ENCODE data around the gene ZNF776.
"Not testable (repeated sequence)": the region's sequence is repeated elsewhere in the genome, so short reads cannot be mapped to it uniquely, and the experiment has no call there.

Gene ZNF776

DNA sequence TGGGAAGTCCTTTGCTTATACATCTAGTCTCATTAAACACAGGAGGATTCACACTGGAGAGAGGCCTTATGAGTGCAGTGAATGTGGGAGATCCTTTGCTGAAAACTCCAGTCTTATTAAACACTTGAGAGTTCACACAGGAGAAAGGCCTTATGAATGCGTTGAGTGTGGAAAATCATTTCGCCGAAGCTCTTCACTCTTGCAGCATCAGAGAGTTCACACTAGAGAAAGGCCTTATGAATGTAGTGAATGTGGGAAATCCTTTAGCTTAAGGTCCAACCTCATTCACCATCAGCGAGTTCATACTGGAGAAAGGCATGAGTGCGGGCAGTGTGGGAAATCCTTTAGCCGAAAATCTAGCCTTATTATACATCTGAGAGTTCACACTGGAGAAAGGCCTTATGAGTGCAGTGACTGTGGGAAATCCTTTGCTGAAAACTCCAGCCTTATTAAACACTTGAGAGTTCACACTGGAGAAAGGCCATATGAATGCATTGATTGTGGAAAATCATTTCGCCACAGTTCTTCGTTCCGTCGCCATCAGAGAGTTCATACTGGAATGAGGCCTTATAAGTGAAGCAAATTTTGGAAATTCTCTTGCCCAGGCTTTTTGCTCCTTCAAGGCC, 32.7 kb downstream of the ZNF776 start:
- TF ChIP-seq, protein P1, sequence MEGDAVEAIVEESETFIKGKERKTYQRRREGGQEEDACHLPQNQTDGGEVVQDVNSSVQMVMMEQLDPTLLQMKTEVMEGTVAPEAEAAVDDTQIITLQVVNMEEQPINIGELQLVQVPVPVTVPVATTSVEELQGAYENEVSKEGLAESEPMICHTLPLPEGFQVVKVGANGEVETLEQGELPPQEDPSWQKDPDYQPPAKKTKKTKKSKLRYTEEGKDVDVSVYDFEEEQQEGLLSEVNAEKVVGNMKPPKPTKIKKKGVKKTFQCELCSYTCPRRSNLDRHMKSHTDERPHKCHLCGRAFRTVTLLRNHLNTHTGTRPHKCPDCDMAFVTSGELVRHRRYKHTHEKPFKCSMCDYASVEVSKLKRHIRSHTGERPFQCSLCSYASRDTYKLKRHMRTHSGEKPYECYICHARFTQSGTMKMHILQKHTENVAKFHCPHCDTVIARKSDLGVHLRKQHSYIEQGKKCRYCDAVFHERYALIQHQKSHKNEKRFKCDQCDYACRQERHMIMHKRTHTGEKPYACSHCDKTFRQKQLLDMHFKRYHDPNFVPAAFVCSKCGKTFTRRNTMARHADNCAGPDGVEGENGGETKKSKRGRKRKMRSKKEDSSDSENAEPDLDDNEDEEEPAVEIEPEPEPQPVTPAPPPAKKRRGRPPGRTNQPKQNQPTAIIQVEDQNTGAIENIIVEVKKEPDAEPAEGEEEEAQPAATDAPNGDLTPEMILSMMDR (IDR thresholded peaks at IDR 0.05; ENCODE audit: extremely low read depth, missing control alignments) = no peak

DNA sequence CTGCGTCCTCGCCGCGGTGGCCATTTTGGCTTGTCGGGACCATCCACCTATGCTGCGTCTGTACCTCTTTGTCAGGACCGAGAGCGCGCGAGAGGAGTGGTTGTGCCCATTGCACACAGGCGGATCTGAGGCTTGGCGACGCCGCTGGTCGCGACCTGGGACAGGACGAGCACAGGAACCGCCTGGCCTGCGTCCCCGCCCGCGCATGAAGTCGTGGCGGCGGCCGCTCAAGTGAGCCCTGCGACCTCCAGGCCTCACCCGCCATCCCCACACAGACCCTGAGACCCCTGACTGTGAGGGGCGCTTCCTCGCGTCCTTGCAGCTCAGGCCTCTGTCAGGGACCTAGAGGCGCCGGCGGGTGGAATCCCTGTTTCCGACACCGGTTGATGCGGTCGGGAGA, 39.7 kb downstream of the ZNF776 start:
- no peak for DNase-seq (ENCODE audit: low spot score)
- TF ChIP-seq, protein P1 (IDR thresholded peaks at IDR 0.05; ENCODE audit: extremely low read depth, missing control alignments) = no peak

More for the DNA sequence above, 32.7 kb downstream of the ZNF776 start:
- no peak for DNase-seq (ENCODE audit: low spot score)

DNA sequence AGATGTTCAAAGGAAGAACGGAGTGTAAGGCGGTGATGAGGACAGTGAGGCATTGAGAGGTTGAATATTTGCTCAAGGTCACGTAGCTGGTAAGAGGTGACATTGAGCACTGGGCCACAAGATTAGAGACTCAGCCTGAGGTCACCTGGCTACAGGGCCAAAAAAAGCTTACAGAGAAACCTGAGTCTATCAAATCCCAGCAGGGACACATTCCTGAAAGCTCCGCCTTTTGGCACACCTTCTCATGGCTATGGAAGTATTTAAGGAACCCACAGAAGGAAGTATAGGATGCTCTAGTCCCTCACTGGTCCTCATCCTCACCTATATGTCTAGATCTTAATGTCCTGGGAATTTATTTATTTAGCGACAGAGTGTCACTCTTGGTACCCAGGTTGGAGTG, 40.3 kb downstream of the ZNF776 start:
- TF ChIP-seq, protein P1 (IDR thresholded peaks at IDR 0.05; ENCODE audit: extremely low read depth, missing control alignments) = no peak
- no peak for DNase-seq (ENCODE audit: low spot score)

DNA sequence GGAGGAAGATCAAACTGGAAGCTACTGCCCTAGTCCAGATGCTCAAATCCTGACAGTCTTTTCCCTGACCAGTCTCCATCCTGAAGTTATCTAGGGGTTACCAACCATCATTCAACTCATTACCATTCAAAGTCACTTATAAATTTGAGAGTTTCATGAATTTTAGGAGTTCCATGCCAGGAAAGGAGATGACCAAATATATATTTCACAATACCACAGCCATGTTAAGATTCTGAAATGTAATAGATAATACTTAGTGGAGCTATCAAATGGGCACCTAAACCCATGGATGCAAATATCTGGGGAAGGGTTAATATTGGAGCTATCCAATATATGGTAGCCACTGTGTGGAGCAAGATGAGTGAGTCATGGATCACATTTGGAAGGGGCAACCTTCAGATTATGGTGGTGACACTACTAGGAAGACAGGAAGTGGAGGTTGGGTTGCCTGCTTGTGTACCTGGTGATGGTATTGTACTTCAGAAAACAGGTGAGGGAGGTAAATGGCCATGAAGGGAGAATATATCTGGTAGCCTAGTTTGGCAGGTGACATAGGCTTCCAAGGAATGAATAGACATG, 41.6 kb downstream of the ZNF776 start:
- TF ChIP-seq, protein P1 (IDR thresholded peaks at IDR 0.05; ENCODE audit: extremely low read depth, missing control alignments) = no peak
- no peak for DNase-seq (ENCODE audit: low spot score)

DNA sequence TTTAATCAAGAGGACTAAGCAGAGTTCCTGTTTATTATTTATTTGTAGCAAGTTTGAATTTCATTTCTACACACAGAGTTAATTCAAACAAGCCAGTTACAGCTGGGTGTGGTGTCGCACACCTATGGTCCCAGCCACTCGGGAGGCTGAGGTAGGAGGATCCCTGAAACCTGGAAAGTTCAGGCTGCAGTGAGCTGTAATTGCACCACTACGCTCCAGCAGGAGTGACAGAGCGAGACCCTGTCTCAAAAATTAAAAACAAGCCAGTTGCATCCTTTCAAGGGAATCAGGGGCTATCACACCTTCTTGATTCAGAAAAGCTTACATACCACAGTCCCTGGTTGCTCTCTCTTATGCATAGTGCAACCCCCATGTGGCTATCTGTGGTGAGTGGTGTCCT, 42.7 kb downstream of the ZNF776 start:
- no peak for DNase-seq (ENCODE audit: low spot score)
- TF ChIP-seq, protein P1 (IDR thresholded peaks at IDR 0.05; ENCODE audit: extremely low read depth, missing control alignments) = no peak

DNA sequence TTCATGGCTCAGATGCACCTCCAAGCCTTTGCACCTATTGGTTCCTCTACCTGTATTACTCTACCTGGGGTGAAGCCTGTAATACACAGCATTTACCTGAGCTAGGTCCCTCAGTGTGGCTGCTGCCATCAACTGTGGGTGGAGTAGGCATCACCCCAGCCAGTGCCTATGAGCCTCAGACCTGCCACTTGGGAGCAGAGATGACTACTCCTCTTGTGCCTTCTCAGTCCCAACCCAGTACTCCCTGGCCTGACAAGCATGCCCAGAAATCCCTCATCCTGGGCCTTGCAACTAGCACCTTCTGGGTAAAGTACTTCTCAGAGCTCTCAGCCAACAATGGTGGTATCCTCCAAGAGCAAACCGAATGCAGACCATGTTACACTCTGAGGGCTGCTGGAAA, 50.0 kb downstream of the ZNF776 start:
- DNase-seq (ENCODE audit: low spot score) = not testable (repeated sequence)

DNA sequence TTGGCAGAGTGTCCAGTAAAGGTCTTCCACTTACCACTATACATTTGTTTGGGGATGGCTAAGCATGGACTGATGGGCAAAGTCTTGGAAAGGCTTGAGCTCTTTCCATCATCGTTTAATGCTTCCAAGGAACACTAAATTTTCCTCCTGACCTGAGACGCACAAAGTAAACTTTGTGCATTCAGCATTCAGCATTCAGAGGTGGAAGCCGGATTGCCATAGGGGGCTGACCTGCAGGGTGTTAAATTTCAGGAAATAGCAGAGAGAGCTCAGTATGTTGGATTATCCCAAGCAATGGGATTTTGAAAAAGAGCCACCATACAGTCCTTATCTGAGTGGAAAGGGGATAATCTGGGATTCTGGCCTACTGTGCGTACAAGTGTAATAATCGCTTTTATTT, 54.1 kb downstream of the ZNF776 start:
- no peak for DNase-seq (ENCODE audit: low spot score)
- TF ChIP-seq, protein P1 (IDR thresholded peaks at IDR 0.05; ENCODE audit: extremely low read depth, missing control alignments) = no peak

DNA sequence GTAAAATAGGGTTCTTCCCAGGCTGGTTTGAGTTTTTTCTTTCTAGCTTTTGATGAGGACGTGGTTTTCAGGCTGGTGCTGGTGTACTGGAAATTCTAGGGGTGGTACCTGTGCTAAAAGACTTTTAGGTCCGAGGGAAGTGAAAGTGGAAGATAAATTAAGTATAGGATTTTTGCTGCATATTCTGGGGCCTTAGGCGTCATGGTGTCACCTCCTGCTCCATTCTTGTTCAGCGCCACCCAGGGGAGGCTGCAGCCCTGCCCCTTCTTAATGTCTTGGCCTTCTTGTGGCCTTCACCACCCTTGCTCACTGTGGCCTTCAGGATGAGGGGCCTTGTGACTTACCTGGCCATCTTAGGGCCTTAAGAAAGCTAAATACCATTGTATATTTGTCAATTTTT, 55.7 kb downstream of the ZNF776 start:
- no peak for DNase-seq (ENCODE audit: low spot score)
- TF ChIP-seq, protein P1 (IDR thresholded peaks at IDR 0.05; ENCODE audit: extremely low read depth, missing control alignments) = peak; percentile 38
